Activated naive CD4-positive, alpha-beta T cell treated with anti-CD3 and anti-CD28 coated beads, Interleukin-2, amount 50 U/mL, for 72 hours (primary cell): Measurements from ENCODE around the gene COL20A1. TPM values are rescaled to one million over a fixed set of nuclear protein-coding genes. Genes with fewer than 3 reads are reported as not detected.
"Not testable (repeated sequence)": the region's sequence is repeated elsewhere in the genome, so short reads cannot be mapped to it uniquely, and the experiment has no call there.

Experiments
- ATAC-seq, 2 donors: fragments of 150-1000 bp; cut with Tn5 transposase; 2 replicates each; pipeline ENCODE4 v1.10.0; 2021; ENCODE audit warnings: mild to moderate bottlenecking in 2 of 2, moderate library complexity in 2 of 2
- DNase-seq, 2 donors: peaks; one replicate each; pipeline ENCODE4 v3.0.0; 2021 to 2022; ENCODE audit warnings: low spot score in 2 of 2
- H3K27ac Mint-ChIP-seq, 2 donors: one replicate each; pipeline ENCODE4 v1.8.0; 2022; ENCODE audit warnings: mild to moderate bottlenecking in 2 of 2, mixed read lengths in 2 of 2
- H3K36me3 Mint-ChIP-seq, 2 donors: one replicate each; pipeline ENCODE4 v1.8.0; 2022; ENCODE audit warnings: mixed read lengths in 2 of 2
- H3K9me3 Mint-ChIP-seq, 2 donors: one replicate each; pipeline ENCODE4 v1.8.0; 2022; ENCODE audit warnings: mixed read lengths in 2 of 2
- total RNA-seq, 2 donors: library from RNA; stranded (reverse); gene quantifications; one replicate each; pipeline ENCODE4 v1.2.3, GENCODE V29; 2022

COL20A1 gene
- total RNA-seq, 2 donors from 2014 or later: 0.09 TPM; not detected in 1

DNA sequence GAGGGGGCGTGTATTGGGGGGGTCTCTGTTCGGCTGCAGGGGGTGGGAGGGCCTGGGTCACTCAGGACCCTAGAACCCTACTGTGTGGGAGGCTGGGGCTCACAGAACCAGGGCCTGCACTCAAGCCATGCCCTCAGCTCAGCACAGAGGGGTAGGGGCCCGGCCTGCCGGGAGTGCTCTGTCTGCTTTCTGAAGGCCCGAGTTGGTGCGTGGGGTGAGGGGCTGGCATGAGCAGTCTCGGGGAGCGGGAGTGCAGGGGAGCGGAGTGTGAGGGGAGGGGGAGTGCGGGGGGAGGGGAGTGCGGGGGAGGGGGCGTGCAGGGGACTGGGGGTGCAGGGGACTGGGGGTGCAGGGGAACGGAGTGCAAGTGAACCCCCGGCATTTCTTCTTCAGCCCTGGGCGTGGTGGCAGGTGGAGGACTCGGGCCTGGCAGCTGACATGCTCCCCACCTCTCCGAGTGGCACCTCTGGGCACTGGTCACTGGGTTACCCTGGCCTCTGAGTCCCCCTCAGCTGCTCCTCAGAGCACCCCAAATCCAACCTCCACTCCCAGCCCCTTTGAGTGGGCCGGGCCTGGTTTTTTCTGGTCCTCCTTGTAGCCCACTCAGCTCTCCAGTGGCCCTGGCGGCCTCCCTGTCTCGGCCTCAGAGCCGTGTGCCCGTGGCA, 1.0 kb downstream of the COL20A1 start:
- ATAC-seq: no peak
- Mint-ChIP-seq H3K36me3 (no peaks in the 10 kb centered on the region), H3K27ac (no peak overlapping the region), H3K9me3 (no peaks in the 10 kb centered on the region)
- DNase-seq: no peak

DNA sequence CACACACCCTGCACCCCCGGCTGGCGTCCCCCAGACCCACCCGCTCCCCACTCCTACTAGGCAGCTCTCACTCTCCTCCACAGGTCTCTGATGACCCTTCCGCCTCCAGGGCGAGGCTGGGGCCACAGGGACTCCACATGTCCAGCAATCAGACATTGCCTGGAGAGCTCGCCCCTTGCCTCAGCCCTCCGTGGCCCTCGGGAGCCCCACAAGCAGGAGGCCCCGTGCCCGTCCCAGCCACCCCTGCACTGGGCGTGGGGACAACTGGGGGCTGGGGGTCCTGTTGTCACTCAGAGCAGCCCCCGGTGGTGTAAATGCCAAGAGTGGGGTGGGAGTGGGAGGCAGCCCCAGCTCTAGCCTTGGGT, 1.5 kb downstream of the COL20A1 start:
- no peaks in the 10 kb centered on the region for H3K36me3 Mint-ChIP-seq
- H3K9me3 Mint-ChIP-seq: no peaks in the 10 kb centered on the region
- DNase-seq (no peak), ATAC-seq (no peak)
- H3K27ac Mint-ChIP-seq: no peak overlapping the region

DNA sequence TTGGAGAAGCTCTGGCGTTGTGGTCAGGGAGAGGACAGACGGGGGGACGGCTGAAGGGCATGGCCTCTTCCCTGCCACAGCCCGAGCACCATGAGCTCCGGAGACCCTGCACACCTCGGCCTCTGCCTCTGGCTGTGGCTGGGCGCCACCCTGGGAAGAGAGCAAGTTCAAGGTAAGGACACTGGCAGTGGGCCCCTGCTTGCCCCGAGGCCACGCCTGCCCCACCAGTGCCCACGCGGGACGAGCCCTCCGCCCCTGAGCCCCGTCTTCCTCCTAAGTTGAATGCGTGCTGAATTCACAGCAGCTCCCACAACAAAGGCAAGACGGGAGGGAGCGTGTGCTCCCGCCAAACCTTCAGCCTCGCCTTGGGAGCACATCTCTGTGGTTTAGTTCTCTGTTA, 2.0 kb downstream of the COL20A1 start:
- H3K9me3 Mint-ChIP-seq: no peaks in the 10 kb centered on the region
- no peaks in the 10 kb centered on the region for H3K36me3 Mint-ChIP-seq
- H3K27ac Mint-ChIP-seq: no peak overlapping the region
- DNase-seq: no peak
- ATAC-seq: no peak

DNA sequence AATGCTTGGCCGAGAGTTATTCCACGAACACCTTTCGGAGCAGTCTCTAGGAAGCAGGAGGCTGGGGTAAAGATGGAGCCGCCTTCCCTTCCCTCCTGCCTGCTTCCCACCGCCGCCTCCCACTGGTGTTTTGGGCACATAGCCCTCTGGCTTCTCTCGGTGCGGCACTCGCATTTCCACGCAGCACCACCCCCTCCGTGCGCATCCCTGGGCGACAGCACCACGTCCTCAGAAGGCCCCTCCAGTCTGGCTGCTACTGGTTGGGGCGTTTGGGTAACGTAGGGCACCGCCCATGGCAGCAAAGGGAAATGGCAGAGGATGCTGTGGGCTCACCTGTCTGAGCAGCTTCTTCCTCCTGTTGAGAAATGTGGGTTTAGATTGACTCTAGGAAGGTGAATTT, 2.4 kb downstream of the COL20A1 start:
- H3K36me3 Mint-ChIP-seq: no peaks in the 10 kb centered on the region

DNA sequence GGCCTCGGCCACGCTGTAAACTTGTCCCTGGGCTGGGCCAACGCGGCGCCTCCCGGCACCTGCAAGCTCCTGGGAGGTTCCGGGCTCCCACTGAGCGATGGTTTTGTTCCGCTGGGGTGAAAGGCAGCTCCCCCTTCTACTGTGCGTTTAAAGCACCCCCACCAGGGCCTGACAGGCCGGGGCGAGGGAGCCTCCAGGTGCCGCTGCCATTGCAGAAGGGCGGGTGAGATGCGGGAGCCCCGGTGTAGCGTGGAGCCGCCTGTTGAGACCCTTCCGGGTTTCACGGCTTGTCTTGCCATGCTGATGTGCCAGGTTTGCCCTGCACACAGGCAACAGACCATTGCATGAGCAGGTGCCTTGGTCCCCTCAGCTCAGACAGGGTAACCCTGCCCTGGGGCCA, 2.9 kb downstream of the COL20A1 start:
- DNase-seq (no peak), ATAC-seq (peak in 1 of 2 donors; percentile 7)
- no peaks in the 10 kb centered on the region for H3K9me3 Mint-ChIP-seq
- no peak overlapping the region for H3K27ac Mint-ChIP-seq
- no peaks in the 10 kb centered on the region for H3K36me3 Mint-ChIP-seq

More for the DNA sequence above, 2.4 kb downstream of the COL20A1 start:
- Mint-ChIP-seq H3K27ac (no peak overlapping the region), H3K9me3 (no peaks in the 10 kb centered on the region)
- no peak for DNase-seq
- peak in 1 of 2 donors; percentile 27 for ATAC-seq

DNA sequence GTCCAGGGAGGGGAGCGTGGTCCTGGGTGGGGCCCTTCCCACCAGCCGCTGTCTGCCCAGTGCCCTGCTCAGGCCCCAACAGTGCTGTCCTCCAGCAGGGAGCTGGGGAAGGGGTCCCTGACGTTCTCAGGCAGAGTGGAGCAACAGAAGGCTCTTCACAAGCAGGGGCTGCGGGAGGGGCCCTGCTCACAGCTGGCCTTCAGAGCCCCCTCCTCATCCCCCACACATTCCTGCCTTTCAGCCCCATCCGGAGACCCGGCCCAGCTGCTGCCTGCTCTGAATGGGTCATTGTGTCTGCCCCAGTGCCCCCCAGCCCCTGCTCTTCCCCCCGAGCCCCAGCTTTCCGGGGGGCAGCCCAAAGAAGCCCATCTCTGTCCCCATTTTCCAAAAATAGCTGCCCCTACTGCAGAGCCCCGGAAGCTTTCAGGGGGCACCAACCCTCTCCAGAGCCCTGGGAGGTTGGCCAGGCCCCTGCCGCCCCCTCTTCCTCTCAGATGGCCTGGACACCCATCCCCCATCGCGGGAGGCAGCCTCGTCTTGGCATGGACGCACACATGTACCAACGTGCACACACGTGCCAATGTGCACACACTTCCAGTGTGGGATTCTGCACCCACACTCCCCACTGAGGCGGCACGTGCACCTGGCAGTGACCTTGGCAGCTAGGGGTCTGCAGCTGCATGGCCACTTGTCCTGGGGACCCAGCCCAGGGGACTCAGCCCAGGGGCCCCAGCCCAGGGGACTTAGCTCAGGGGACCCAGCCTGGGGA, 3.7 kb downstream of the COL20A1 start:
- Mint-ChIP-seq H3K9me3 (peaks cover 4% of the 10 kb centered on the region in 2 donors), H3K36me3 (no peaks in the 10 kb centered on the region), H3K27ac (no peak overlapping the region)
- ATAC-seq (no peak), DNase-seq (no peak)

DNA sequence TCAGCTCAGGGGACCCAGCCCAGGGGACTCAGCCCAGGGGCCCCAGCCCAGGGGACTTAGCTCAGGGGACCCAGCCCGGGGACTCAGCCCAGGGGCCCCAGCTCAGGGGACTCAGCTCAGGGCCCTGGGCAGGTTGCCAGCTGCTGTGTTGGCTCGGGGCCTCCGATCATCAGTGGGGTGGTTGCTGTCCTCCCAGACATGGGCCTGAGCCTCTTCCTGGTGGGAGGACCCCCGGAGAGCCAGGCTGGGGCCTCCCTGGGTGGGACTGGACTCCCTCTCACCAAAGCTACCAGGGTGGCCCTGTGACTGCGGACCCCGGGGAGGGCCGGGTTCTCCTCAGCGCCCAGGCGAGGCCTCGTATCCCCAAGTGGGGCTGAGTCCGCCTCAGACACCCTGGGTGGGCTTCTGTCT, 4.4 kb downstream of the COL20A1 start:
- ATAC-seq: no peak
- no peaks in the 10 kb centered on the region for H3K36me3 Mint-ChIP-seq
- no peak for DNase-seq
- peaks cover 4 to 5% of the 10 kb centered on the region in 2 donors for H3K9me3 Mint-ChIP-seq
- H3K27ac Mint-ChIP-seq: no peak overlapping the region

DNA sequence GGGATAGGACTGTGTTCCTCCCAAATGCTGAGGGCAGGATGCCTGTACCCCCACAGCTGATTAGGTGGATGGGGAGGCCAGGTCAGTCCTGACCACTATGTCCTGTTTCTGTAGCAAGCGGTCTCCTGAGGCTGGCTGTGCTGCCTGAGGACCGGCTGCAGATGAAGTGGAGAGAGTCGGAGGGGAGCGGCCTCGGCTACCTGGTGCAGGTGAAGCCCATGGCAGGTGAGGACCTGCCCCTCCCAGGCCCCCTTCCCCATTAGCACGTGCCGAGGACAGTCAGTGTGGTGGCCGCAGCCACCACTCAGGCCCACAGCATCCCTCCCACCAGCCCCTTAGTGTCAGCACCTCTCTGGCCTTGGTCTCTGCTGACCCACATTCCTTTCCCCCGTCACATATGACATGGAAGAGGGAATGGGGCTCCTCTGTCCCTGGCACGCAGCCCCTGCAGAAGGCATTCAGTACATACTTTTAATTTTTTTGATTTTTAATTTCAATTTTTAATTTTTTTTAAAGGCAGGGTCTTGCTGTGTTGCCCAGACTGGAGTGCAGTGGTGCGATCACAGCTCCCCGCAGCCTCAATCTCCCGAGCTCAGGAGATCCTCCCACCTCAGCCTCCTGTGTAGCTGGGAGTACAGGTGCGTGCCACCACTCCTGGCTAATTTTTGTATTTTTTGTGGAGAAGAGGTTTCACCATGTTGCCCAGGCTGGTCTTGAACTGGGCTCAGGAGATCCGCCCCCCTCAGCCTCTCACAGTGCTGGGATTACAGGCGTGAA, 5.0 kb downstream of the COL20A1 start:
- Mint-ChIP-seq H3K36me3 (peaks cover 0 to 4% of the 10 kb centered on the region in 2 donors), H3K9me3 (peaks cover 4 to 5% of the 10 kb centered on the region in 2 donors), H3K27ac (no peak overlapping the region)
- DNase-seq: no peak
- ATAC-seq: no peak

DNA sequence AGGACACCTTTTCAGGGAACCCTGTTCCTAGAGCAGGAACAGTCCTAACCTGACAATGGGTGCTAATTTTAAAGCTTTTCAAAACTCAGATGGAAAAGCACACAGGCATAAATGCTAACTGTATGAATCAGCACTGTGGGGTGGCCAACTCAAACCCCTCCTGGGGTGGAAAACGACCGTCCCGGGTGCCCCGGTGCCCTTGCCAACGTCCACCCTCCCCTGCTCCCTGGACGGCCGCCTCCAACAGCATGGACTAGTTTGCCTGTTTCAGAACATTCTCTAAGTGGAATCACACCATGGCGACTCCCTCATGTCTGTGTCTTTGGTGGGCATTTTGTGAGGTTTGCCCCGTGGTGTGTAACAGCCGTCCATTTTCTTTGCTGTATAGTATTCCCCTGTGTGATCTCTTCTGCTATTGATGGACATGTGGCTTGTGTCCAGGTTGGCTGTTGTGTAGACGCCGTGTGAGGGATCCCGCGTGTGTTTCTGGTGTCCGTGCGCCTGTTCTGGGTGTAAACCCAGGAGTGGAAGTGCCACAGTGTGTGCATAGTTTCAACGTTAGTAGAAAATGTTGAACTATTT, 5.8 kb downstream of the COL20A1 start:
- H3K27ac Mint-ChIP-seq: no peak overlapping the region
- peaks cover 4 to 5% of the 10 kb centered on the region in 2 donors for H3K9me3 Mint-ChIP-seq
- ATAC-seq (no peak), DNase-seq (no peak)
- H3K36me3 Mint-ChIP-seq: peaks cover 0 to 5% of the 10 kb centered on the region in 2 donors

DNA sequence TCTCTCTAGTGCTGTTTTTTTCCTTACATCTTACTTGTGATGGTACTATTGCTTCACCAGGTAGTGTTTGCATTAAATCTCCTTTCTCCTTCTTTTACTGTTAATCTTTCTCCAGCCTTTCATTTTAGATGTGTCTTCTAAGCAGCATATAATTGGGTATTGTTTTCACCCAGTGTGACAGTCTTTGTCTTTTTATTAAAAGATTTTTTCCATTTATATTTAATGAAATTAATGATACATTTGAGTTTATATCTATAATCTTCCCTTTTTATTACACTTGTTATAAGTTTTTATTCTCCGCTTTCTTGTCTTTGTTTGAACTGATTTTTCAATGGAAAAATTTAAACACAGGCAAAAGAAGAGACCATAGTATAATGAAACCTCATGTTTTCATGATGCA, 8.7 kb downstream of the COL20A1 start:
- DNase-seq (no peak), ATAC-seq (no peak)
- Mint-ChIP-seq H3K27ac (no peak overlapping the region), H3K36me3 (peaks cover 0 to 5% of the 10 kb centered on the region in 2 donors), H3K9me3 (peaks cover 4 to 5% of the 10 kb centered on the region in 2 donors)

DNA sequence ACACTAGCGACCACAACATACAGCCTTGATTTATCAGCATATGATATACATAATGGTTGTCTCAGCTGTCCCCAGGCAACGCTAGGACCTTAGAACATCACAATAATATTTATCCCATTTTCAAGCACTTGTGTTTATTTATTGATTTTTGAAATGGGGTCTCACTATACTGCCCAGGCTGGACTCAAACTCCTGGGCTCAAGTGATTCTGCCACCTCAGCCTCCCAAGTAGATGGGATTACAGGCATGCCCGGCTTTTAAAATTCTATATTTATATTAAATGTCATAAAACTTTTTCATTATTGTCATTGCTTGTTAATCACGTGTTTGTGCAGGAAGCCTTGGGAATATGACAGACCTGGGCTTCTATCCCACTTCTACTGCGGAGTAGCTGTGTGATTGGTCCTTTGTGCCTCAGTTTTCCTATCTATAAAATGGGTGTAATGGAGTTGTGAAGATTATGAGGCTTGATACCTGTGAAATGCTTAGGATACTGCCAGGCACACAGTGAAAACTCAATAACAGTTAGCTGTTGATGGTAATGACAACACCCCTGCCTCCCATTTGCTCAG, 10.2 kb downstream of the COL20A1 start:
- DNase-seq: no peak
- ATAC-seq: no peak
- H3K27ac Mint-ChIP-seq: no peak overlapping the region
- H3K9me3 Mint-ChIP-seq: peaks cover 4 to 5% of the 10 kb centered on the region in 2 donors
- peaks cover 0 to 5% of the 10 kb centered on the region in 2 donors for H3K36me3 Mint-ChIP-seq

DNA sequence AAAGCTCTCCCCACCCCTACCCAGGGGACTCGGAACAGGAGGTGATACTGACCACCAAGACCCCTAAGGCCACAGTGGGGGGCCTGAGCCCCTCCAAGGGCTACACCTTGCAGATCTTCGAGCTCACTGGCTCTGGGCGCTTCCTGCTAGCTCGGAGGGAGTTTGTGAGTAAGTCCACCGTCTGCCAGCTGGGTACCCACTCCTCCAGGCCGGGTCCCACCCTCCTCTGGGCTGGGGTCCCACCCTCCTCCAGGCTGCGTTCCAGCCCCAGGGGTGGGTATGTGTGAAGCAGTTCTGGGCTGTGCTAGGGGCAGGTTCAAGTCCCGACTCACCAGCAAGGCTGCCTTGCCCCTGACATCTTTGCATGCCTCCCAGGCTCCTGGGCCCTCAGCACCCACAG, 12.4 kb downstream of the COL20A1 start:
- ATAC-seq: no peak
- H3K9me3 Mint-ChIP-seq: peaks cover 4 to 5% of the 10 kb centered on the region in 2 donors

DNA sequence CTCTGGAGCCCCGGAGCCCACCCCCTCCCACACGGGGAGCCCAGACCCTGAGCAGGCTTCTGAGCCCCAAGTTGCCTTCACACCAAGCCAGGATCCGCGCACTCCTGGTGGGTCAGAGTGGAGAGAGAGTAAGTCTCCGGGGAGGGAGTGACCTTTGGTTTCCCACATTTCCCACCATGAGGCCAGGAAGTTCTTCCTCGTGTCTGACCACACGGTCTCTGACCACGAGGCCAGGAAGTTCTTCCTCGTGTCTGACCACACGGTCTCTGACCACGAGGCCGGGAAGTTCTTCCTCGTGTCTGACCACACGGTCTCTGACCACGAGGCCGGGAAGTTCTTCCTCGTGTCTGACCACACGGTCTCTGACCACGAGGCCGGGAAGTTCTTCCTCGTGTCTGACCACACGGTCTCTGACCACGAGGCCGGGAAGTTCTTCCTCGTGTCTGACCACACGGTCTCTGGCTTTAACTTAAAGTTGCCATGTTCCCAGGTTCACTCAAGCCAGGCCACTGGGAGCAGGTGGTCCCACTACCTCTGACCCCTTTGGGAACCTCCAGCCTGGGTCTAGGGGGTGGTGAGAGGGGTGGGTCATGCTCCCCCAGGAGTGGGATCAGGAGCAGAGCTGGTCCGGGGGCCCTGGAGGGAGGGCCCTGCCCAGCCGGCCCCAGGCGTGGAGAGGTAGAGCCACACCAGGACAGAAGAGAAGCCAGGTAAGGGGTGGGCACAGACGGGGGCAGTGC, 13.1 kb downstream of the COL20A1 start:
- not testable (repeated sequence) for DNase-seq, H3K36me3 Mint-ChIP-seq, H3K27ac Mint-ChIP-seq, H3K9me3 Mint-ChIP-seq, ATAC-seq

More for the DNA sequence above, 12.4 kb downstream of the COL20A1 start:
- no peak overlapping the region for H3K27ac Mint-ChIP-seq
- H3K36me3 Mint-ChIP-seq: peaks cover 0 to 5% of the 10 kb centered on the region in 2 donors
- DNase-seq: no peak

DNA sequence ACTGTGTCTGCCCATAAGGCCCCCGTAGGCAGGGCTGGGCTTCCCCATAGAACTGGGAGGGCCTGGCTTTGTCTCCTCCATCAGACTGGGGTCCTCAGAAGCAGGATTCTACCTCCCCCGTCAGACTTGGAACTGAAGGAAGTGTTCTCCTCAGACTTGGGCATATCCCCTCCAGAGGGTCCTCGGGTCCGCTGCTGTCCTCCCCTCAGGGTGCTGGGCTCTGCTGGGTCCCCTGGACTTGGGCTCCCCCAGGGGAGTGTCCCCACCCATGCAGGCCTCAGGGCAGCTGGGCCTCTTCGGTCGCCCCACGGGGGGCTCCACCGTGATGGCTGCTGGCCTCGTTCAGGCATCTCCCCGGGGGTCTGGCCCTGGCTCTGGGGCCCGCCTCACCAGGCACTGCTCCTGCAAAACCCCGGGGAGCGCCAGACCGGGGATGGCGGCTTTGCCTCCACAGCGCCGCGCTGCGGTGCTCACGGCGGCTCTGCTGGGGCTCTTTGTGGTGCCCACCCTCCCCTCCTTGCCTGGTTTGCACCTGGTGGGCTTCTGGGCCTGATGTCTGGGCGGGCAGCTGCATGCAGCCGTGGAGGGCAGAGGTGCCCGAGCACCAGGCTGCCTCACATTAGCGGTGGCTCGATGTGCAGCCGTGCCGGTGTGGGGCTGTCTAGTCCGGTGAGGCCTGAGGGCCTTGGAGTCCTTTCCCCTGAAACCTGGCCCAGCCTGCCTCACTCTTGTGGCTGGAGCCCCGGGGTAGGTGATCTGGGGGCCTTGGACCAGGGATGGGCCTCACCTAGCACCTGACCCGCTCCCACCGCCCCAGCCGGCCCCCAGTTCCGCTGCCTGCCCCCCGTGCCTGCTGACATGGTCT, 13.9 kb downstream of the COL20A1 start:
- H3K9me3 Mint-ChIP-seq: no peaks in the 10 kb centered on the region
- H3K36me3 Mint-ChIP-seq: peaks cover 0 to 5% of the 10 kb centered on the region in 2 donors
- no peak overlapping the region for H3K27ac Mint-ChIP-seq
- DNase-seq (no peak), ATAC-seq (no peak)

DNA sequence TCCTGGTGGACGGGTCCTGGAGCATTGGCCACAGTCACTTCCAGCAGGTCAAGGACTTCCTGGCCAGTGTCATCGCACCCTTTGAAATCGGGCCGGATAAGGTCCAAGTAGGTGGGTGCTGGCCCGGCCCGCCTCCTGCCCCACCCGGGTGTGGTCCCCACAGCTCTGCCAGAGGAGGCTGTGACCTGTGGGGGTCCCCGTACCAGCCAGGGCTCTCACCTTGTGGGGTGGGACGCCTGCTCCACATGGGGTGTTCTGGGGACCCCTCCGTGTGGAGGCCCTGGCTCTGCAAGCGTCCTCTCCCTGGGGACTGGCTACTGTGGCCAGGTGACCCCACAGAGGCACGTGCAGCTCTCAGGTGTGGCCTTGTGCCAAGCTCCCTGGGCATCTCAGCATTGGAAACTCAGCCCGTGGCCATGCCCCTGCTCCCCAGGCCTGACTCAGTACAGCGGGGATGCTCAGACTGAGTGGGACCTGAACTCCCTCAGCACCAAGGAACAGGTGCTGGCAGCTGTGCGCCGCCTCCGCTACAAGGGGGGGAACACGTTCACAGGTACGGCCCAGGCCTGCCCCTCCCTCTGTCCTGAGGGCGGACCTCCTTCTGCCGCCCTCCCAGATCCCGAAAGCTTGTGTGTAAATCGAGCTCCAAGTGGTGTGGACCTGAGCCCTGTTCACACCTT, 14.7 kb downstream of the COL20A1 start:
- H3K27ac Mint-ChIP-seq: no peak overlapping the region
- DNase-seq: no peak
- H3K9me3 Mint-ChIP-seq: no peaks in the 10 kb centered on the region
- H3K36me3 Mint-ChIP-seq: peaks cover 0 to 3% of the 10 kb centered on the region in 2 donors
- no peak for ATAC-seq
